Body of pancreas (tissue), 4 donors: ENCODE measurements around the gene CCDC146.
"Not testable (repeated sequence)": the region's sequence is repeated elsewhere in the genome, so short reads cannot be mapped to it uniquely, and the experiment has no call there.

Experiments used
- POLR2A ChIP-seq, 3 donors: fragments of 450-650 bp; IDR thresholded peaks; one replicate each; pipeline ENCODE4 v1.6.1; 2016; ENCODE audit warnings: antibody characterized with exemption in 3 of 3, mild to moderate bottlenecking in 2 of 3
- TF ChIP-seq, protein P1 (sequence below), 7 experiments: fragments of 450-650 bp in 4 of 7; fragments of 200-600 bp in 3 of 7; sonication (generic) in 3 of 7; IDR thresholded peaks; one replicate each; pipeline ENCODE4 v1.5.1; 2016 to 2019; ENCODE audit warnings: antibody characterized with exemption in 7 of 7

DNA sequence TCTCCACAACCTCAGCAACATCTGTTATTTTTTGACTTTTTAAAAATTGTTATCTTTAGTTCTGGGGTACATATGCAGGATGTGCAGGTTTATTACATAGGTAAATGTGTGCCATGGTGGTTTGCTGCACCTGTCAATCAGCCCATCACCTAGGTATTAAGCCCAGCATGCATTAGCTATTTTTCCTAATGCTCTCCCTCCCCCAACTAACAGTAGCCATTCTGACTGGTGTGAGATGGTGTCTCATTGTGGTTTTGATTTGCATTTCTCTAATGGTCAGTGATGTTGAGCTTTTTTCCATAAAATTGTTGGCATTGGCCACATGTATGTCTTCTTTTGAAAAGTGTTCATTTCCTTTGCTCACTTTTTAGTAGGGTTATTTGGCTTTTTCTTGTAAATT, 106.4 kb downstream of the CCDC146 start:
- TF ChIP-seq, protein P1, sequence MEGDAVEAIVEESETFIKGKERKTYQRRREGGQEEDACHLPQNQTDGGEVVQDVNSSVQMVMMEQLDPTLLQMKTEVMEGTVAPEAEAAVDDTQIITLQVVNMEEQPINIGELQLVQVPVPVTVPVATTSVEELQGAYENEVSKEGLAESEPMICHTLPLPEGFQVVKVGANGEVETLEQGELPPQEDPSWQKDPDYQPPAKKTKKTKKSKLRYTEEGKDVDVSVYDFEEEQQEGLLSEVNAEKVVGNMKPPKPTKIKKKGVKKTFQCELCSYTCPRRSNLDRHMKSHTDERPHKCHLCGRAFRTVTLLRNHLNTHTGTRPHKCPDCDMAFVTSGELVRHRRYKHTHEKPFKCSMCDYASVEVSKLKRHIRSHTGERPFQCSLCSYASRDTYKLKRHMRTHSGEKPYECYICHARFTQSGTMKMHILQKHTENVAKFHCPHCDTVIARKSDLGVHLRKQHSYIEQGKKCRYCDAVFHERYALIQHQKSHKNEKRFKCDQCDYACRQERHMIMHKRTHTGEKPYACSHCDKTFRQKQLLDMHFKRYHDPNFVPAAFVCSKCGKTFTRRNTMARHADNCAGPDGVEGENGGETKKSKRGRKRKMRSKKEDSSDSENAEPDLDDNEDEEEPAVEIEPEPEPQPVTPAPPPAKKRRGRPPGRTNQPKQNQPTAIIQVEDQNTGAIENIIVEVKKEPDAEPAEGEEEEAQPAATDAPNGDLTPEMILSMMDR (IDR thresholded peaks at IDR 0.05), result not testable (repeated sequence)
- TF ChIP-seq POLR2A (IDR thresholded peaks at IDR 0.05), result not testable (repeated sequence)
